Spinal cord (tissue), 10 donors: Measurements from ENCODE around the gene AHDC1. TPM values are rescaled to one million over a fixed set of nuclear protein-coding genes. Genes with fewer than 3 reads are reported as not detected.
"Not testable (repeated sequence)": the region's sequence is repeated elsewhere in the genome, so short reads cannot be mapped to it uniquely, and the experiment has no call there.

Experiments
- DNase-seq, 6 donors: peaks; one replicate each; pipeline versions ENCODE4 v3.0.0 to v3.0.0-alpha.2; 2013 to 2015; ENCODE audit warnings: low spot score in 6 of 6, low read depth in 4 of 6
- H3K27ac ChIP-seq: one replicate; pipeline ENCODE4 v1.5.1; 2013; ENCODE audit warnings: low read depth, low read length, control low read depth
- H3K27me3 ChIP-seq: one replicate; pipeline ENCODE4 v1.6.1; 2013; ENCODE audit warnings: low read length; ENCODE audit not compliant: control insufficient read depth, insufficient read depth
- H3K36me3 ChIP-seq: one replicate; pipeline ENCODE4 v1.6.1; 2013; ENCODE audit warnings: low read length; ENCODE audit not compliant: control insufficient read depth, insufficient read depth
- H3K4me1 ChIP-seq: one replicate; pipeline ENCODE4 v1.6.1; 2013; ENCODE audit warnings: low read length; ENCODE audit not compliant: control insufficient read depth, insufficient read depth
- H3K4me3 ChIP-seq: one replicate; pipeline ENCODE4 v1.5.1; 2013; ENCODE audit warnings: low read depth, low read length, control low read depth
- H3K9me3 ChIP-seq: one replicate; pipeline ENCODE4 v1.6.1; 2013; ENCODE audit warnings: low read length; ENCODE audit not compliant: control insufficient read depth, insufficient read depth
- WGBS: methylation state at CpG from one replicate; pipeline ENCODE4 v1.1.5; 2013; ENCODE audit warnings: missing lambda C conversion rate; ENCODE audit not compliant: insufficient coverage; 5-methylcytosine and 5-hydroxymethylcytosine counted together
- polyA plus RNA-seq, 2 donors: library from polyadenylated mRNA; unstranded; fragments of 120-200 nt; gene quantifications; one replicate each; pipeline ENCODE4 v1.2.1, GENCODE V29; 2013; ENCODE audit not compliant: insufficient read length in 2 of 2
- total RNA-seq, 2 donors: library from RNA; depleted of rRNA in 1 of 2; stranded (reverse); fragments of 120-200 nt in 1 of 2; fragments of >200 nt in 1 of 2; gene quantifications; one replicate each; pipeline versions ENCODE4 v1.2.3 to v1.2.4, GENCODE V29; 2013 to 2014
- donor health status: healthy.

Gene AHDC1
- total and polyA plus RNA-seq, 4 donors, result 13.2 to 68.9 (median 43.3) TPM

DNA sequence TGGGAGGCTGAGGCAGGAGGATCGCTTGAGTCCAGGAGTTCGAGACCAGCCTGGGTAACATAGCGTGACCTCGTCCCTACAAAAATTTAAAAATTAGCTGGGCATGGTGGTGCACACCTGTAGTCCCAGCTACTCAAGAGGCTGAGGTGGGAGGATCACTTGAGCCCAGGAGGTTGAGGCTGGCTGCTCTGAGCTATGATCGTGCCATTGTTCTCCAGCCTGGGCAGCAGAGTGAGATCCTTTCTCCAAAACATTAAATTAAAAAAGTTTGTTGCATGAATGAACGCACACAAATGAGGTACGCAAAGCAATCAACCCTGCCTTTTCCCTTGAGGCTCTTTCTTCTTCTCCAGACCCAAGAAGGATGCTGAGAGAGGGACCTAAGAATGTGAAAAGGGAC lies 50.1 kb downstream of the AHDC1 start:
- not testable (repeated sequence) for H3K9me3 ChIP-seq, H3K27me3 ChIP-seq, DNase-seq, H3K4me3 ChIP-seq, H3K27ac ChIP-seq
- Histone ChIP-seq H3K4me1 (peaks cover 34% of the 10 kb centered on the region), H3K36me3 (peaks cover 84% of the 10 kb centered on the region)
- 100% methylated on average over 5 of the region's 7 CpGs for WGBS

DNA sequence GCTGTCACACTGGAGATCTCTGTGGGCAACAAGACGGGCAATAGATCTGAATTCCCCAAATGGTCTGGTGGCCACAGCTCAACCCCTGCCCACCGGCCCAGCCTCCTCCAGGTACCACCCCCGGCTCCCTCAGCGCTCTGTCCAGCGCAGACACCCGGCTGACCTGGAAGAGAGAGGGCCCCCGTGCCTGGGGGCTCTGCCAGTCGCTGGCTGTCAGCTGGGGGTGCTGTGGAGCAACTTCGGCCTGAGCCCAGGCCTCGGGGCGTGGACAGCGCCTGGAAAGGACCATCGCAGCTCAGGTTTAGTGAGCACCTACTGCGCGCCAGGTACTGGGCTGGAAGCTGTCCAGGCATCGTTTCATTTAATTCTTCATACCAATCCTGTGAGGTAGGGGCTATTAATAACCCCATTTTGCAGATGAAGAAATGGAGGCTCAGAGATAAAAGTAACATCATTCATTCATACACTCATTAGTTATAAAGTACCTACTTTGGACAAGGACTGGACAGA lies 51.0 kb downstream of the AHDC1 start:
- Histone ChIP-seq H3K9me3 (no peaks in the 10 kb centered on the region), H3K4me1 (peaks cover 27% of the 10 kb centered on the region), H3K27ac (no peak overlapping the region), H3K27me3 (no peaks in the 10 kb centered on the region), H3K4me3 (no peak overlapping the region), H3K36me3 (peaks cover 84% of the 10 kb centered on the region)
- no peak for DNase-seq
- 90% methylated on average over 12 of the region's 16 CpGs for WGBS

- DNase-seq, result no peak
- Histone ChIP-seq H3K4me3 (no peak overlapping the region), H3K4me1 (peaks cover 23% of the 10 kb centered on the region), H3K9me3 (no peaks in the 10 kb centered on the region), H3K27ac (no peak overlapping the region), H3K27me3 (no peaks in the 10 kb centered on the region), H3K36me3 (peaks cover 84% of the 10 kb centered on the region)
- 94% methylated on average over 10 of the region's 14 CpGs for WGBS
These were observed 52.0 kb downstream of the AHDC1 start for GRCh38 chr1:27551953-27552312.

GRCh38 chr1:27551170-27551952 lies 52.6 kb downstream of the AHDC1 start:
- H3K4me1 ChIP-seq, result peaks cover 24% of the 10 kb centered on the region
- no peaks in the 10 kb centered on the region for H3K9me3 ChIP-seq
- no peaks in the 10 kb centered on the region for H3K27me3 ChIP-seq
- WGBS, result 97% methylated on average over 35 of the region's 48 CpGs
- DNase-seq, result no peak
- H3K36me3 ChIP-seq, result peaks cover 89% of the 10 kb centered on the region
- H3K27ac ChIP-seq, result no peak overlapping the region
- no peak overlapping the region for H3K4me3 ChIP-seq

GRCh38 chr1:27550510-27551169 lies 53.3 kb downstream of the AHDC1 start:
- Histone ChIP-seq H3K9me3 (no peaks in the 10 kb centered on the region), H3K27me3 (no peaks in the 10 kb centered on the region), H3K4me1 (peaks cover 24% of the 10 kb centered on the region), H3K4me3 (no peak overlapping the region), H3K36me3 (peaks cover 89% of the 10 kb centered on the region), H3K27ac (no peak overlapping the region)
- 95% methylated on average over 44 of the region's 44 CpGs for WGBS
- DNase-seq, result no peak

GRCh38 chr1:27549807-27550408 lies 54.0 kb downstream of the AHDC1 start:
- no peaks in the 10 kb centered on the region for H3K9me3 ChIP-seq
- peaks cover 89% of the 10 kb centered on the region for H3K36me3 ChIP-seq
- H3K27ac ChIP-seq, result no peak overlapping the region
- 86% methylated on average over 38 of the region's 38 CpGs for WGBS
- no peak overlapping the region for H3K4me3 ChIP-seq
- H3K4me1 ChIP-seq, result peaks cover 26% of the 10 kb centered on the region
- H3K27me3 ChIP-seq, result no peaks in the 10 kb centered on the region
- DNase-seq, result no peak

GRCh38 chr1:27548858-27549719 lies 54.9 kb downstream of the AHDC1 start:
- Histone ChIP-seq H3K4me1 (peaks cover 34% of the 10 kb centered on the region), H3K36me3 (peaks cover 92% of the 10 kb centered on the region), H3K9me3 (no peaks in the 10 kb centered on the region), H3K27me3 (no peaks in the 10 kb centered on the region), H3K4me3 (no peak overlapping the region), H3K27ac (no peak overlapping the region)
- no peak for DNase-seq
- WGBS, result 91% methylated on average over 45 of the region's 45 CpGs

- Histone ChIP-seq H3K9me3 (no peaks in the 10 kb centered on the region), H3K36me3 (peaks cover 94% of the 10 kb centered on the region), H3K4me3 (no peak overlapping the region), H3K27me3 (no peaks in the 10 kb centered on the region), H3K27ac (no peak overlapping the region), H3K4me1 (peaks cover 39% of the 10 kb centered on the region)
- WGBS, result 92% methylated on average over 36 of the region's 39 CpGs
- no peak for DNase-seq
These were observed 55.6 kb downstream of the AHDC1 start for GRCh38 chr1:27548136-27548853.
